ENCODE results near the gene CAB39. TPM values are rescaled to one million over a fixed set of nuclear protein-coding genes. Genes with fewer than 3 reads are reported as not detected.

CAB39 gene
- total RNA-seq, 2 donors from 2014 or later = 87.8 to 121 TPM

DNA sequence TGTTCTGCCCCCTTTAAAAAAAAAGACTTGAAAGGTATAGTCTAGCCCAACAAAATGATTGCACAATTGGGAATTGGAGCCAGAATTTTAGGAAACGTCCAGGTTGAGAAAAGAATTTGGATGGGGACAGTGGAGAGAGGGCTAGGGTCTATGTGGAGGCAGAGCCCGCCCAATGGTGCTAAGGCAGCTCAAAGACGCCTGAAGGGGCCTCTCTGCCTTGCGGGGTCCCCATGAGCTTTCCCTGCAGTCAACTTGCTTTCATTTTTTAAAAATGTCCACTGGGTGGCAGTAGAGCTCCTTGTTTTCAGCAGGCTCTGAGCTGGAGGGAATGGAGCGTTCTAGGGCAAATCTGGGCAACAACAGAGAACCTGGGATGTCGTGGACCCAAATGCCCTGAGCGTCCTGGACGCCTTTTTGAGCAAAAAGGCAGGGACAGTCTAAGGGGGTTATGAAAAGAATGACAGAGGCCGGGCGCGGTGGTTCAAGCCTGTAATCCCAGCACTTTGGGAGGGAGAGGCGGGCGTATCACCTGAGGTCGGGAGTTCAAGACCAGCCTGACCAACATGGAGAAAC is 111.8 kb downstream of the CAB39 start:
- intact Hi-C loops (cut with DNase I) = loop anchor here (2.0 kb wide), 1 partner anchor 162 kb away; no protein-coding TSS in a partner anchor
- Histone ChIP-seq H3K4me3 (no peak overlapping the region), H3K9ac (ENCODE audit: low read depth in 2 of 2, low read length in 2 of 2) (no peak overlapping the region)

GRCh38 chr2:230825354-230825753 is 112.7 kb downstream of the CAB39 start:
- H3K27me3 ChIP-seq = peaks cover 9% of the 10 kb centered on the region
- H3K4me3 ChIP-seq = no peak overlapping the region
- H3K9ac ChIP-seq (ENCODE audit: low read depth in 2 of 2, low read length in 2 of 2) = no peak overlapping the region
- H3K36me3 ChIP-seq = no peaks in the 10 kb centered on the region
- no peak overlapping the region for H3K27ac ChIP-seq
- TF ChIP-seq, protein P1, sequence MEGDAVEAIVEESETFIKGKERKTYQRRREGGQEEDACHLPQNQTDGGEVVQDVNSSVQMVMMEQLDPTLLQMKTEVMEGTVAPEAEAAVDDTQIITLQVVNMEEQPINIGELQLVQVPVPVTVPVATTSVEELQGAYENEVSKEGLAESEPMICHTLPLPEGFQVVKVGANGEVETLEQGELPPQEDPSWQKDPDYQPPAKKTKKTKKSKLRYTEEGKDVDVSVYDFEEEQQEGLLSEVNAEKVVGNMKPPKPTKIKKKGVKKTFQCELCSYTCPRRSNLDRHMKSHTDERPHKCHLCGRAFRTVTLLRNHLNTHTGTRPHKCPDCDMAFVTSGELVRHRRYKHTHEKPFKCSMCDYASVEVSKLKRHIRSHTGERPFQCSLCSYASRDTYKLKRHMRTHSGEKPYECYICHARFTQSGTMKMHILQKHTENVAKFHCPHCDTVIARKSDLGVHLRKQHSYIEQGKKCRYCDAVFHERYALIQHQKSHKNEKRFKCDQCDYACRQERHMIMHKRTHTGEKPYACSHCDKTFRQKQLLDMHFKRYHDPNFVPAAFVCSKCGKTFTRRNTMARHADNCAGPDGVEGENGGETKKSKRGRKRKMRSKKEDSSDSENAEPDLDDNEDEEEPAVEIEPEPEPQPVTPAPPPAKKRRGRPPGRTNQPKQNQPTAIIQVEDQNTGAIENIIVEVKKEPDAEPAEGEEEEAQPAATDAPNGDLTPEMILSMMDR (IDR thresholded peaks at IDR 0.05) = no peak
- DNase-seq = no peak
- H3K4me1 ChIP-seq = no peaks in the 10 kb centered on the region
- H3K9me3 ChIP-seq = no peaks in the 10 kb centered on the region
- intact Hi-C loops (cut with DNase I) = loop anchor here (2.0 to 5.0 kb wide), 2 partner anchors 82 to 161 kb away; no protein-coding TSS in a partner anchor

More for the DNA sequence above, 111.8 kb downstream of the CAB39 start:
- Histone ChIP-seq H3K27me3 (peaks cover 9% of the 10 kb centered on the region), H3K27ac (no peak overlapping the region), H3K9me3 (no peaks in the 10 kb centered on the region), H3K36me3 (no peaks in the 10 kb centered on the region), H3K4me1 (no peaks in the 10 kb centered on the region)
- DNase-seq = peak; percentile 64
- TF ChIP-seq, protein P1 (IDR thresholded peaks at IDR 0.05) = peak; percentile 58

DNA sequence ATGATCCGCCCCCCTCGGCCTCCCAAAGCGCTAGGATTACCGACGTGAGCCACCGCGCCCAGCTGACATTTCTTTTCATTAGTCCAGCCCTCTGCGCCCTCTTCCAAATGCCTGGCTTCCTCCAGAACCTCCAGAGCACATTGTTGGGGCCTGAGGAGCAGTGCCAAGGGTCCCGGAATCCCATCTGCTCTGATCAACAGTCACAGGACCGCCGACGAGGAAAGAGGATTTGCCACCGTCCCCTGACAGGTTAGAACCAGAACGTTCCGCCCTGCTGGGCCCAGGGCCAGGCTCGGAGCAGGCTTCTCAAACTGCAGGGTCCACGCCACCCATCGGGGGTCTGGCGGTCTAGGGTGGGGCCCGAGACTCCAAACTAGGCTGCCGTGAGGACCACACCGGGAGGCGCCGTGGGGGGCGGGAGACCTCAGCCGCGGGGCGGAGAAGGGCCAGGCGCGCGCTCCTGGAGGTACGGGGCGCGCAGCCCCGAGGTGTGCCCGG is 115.2 kb downstream of the CAB39 start:
- intact Hi-C loops (cut with DNase I) = loop anchor here (5.0 kb wide), 1 partner anchor 79 kb away; no protein-coding TSS in a partner anchor
- H3K27ac ChIP-seq = no peak overlapping the region
- H3K36me3 ChIP-seq = no peaks in the 10 kb centered on the region
- H3K4me1 ChIP-seq = no peaks in the 10 kb centered on the region
- H3K9ac ChIP-seq (ENCODE audit: low read depth in 2 of 2, low read length in 2 of 2) = peak overlapping the region in 1 of 2 donors; percentile 66
- H3K4me3 ChIP-seq = peak overlapping the region; percentile 42
- TF ChIP-seq, protein P1 (IDR thresholded peaks at IDR 0.05) = no peak
- DNase-seq = no peak
- H3K9me3 ChIP-seq = no peaks in the 10 kb centered on the region
- peaks cover 9% of the 10 kb centered on the region for H3K27me3 ChIP-seq

DNA sequence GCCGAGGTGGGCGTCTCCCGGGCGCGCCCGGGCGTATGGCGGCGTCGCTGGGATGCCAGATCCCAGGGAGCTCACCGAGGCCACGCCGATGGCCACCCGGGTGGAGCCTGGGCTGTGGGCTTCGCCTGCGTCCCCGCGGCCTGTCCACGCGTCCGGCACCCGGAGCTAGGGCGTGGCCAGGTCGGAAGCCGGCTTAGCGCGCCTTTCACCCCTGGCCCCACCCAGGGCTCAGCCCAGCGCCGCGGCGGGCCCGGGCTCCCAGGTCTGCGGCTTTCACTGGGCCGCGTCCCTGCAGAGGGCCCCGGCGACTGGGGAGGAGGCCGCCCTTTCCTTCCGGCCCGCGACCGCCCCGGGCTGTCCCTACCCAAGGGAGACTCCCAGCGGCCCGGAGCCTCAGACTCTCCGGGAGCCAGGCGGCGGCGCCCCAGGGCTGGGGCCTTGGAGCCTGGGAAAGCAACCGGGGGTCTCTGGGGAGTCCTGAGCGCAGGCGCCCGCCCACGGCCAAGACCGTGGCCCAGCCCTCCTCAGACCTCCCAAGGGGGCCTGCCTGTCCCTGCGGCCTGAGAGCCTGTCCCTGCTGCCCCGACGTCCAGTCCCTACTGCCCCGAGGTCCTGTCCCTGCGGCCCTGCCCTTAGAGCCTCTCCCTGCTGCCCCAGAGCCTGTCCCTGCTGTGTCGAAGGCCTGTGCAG is 115.8 kb downstream of the CAB39 start:
- TF ChIP-seq, protein P1 (IDR thresholded peaks at IDR 0.05) = no peak
- Histone ChIP-seq H3K27ac (no peak overlapping the region), H3K9me3 (no peaks in the 10 kb centered on the region), H3K4me1 (no peaks in the 10 kb centered on the region), H3K27me3 (peaks cover 9% of the 10 kb centered on the region), H3K4me3 (peak overlapping the region; percentile 42), H3K36me3 (no peaks in the 10 kb centered on the region), H3K9ac (ENCODE audit: low read depth in 2 of 2, low read length in 2 of 2) (peak overlapping the region in 1 of 2 donors; percentile 66)
- DNase-seq = peak; percentile 56
- intact Hi-C loops (cut with DNase I) = loop anchor here (5.0 kb wide), 1 partner anchor 79 kb away; no protein-coding TSS in a partner anchor

- no peak for DNase-seq
- H3K9ac ChIP-seq (ENCODE audit: low read depth in 2 of 2, low read length in 2 of 2) = no peak overlapping the region
- no peak overlapping the region for H3K27ac ChIP-seq
- TF ChIP-seq, protein P1 (IDR thresholded peaks at IDR 0.05) = no peak
- H3K36me3 ChIP-seq = no peaks in the 10 kb centered on the region
- no peaks in the 10 kb centered on the region for H3K9me3 ChIP-seq
- no peaks in the 10 kb centered on the region for H3K4me1 ChIP-seq
- intact Hi-C loops (cut with DNase I) = loop anchor here (5.0 kb wide), 1 partner anchor 78 kb away; no protein-coding TSS in a partner anchor
- H3K4me3 ChIP-seq = no peak overlapping the region
- H3K27me3 ChIP-seq = peaks cover 9% of the 10 kb centered on the region
Measured at GRCh38 chr2:230829293-230829692, 116.7 kb downstream of the CAB39 start.

Measured in colonic mucosa (tissue), 4 donors.